IMR-90 (cell line): ENCODE results near the gene KLK11. TPM values are rescaled to one million over a fixed set of nuclear protein-coding genes. Genes with fewer than 3 reads are reported as not detected.

Experiments used
- ATAC-seq: fragments of 200-7000 bp; cut with Tn5 transposase; 2 replicates; pipeline ENCODE4 v1.9.1; 2020; ENCODE audit warnings: low read depth, mild to moderate bottlenecking, moderate library complexity
- BruUV-seq: library from RNA; stranded (reverse); fragments of 400-500 nt; replicated peaks from 2 replicates; lab custom pipeline; 2021; lab: Mats Ljungman, UMichigan
- CTCF ChIA-PET: fragments of 300-600 bp; formaldehyde crosslinking; extraction: SDS; loops from one replicate; lab custom pipeline; 2021; ENCODE audit warnings: antibody characterized with exemption; lab: Yijun Ruan, JAX
- POLR2A ChIA-PET: fragments of 300-600 bp; sonication (Branson Sonifier 250); formaldehyde crosslinking; loops from one replicate; lab custom pipeline; 2022; ENCODE audit warnings: antibody characterized with exemption; ENCODE audit not compliant: unreplicated experiment; lab: Charles Lee
- DNase-seq: peaks from one replicate; pipeline ENCODE4 v3.0.0; 2013
- H2AFZ ChIP-seq: replicated peaks from 2 replicates; pipeline ENCODE3; 2013; ENCODE audit warnings: low read length, mild to moderate bottlenecking; ENCODE audit not compliant: poor library complexity
- H2AK5ac ChIP-seq: 2 replicates; pipeline ENCODE4 v1.6.1; 2013; ENCODE audit warnings: low read depth, low read length, inconsistent platforms
- H2AK9ac ChIP-seq: replicated peaks from 2 replicates; pipeline ENCODE3; 2013; ENCODE audit warnings: mild to moderate bottlenecking, low read depth, low read length, moderate library complexity; ENCODE audit not compliant: poor library complexity
- H2BK120ac ChIP-seq: 2 replicates; pipeline ENCODE4 v1.6.1; 2013; ENCODE audit warnings: low read depth, low read length, inconsistent platforms
- H2BK15ac ChIP-seq: 3 replicates; pipeline ENCODE4 v1.6.1; 2013; ENCODE audit warnings: low read depth, low read length, inconsistent platforms
- H2BK20ac ChIP-seq: 2 replicates; pipeline ENCODE4 v1.6.1; 2013; ENCODE audit warnings: low read depth, mild to moderate bottlenecking, inconsistent platforms, low read length, moderate library complexity
- H2BK5ac ChIP-seq: 2 replicates; pipeline ENCODE4 v1.6.1; 2013; ENCODE audit warnings: mild to moderate bottlenecking, low read depth, low read length, inconsistent platforms; ENCODE audit not compliant: poor library complexity, severe bottlenecking
- H3K14ac ChIP-seq: replicated peaks from 2 replicates; pipeline ENCODE4 v1.6.1; 2013; ENCODE audit warnings: low read depth, low read length, inconsistent platforms
- H3K18ac ChIP-seq: 2 replicates; pipeline ENCODE4 v1.6.1; 2013; ENCODE audit warnings: low read depth, low read length, control low read depth
- H3K23ac ChIP-seq: 2 replicates; pipeline ENCODE4 v1.6.1; 2013; ENCODE audit warnings: low read depth, low read length, inconsistent platforms
- H3K27ac ChIP-seq: 2 replicates; pipeline ENCODE4 v1.5.1; 2013; ENCODE audit warnings: mild to moderate bottlenecking, control low read depth, low read length; ENCODE audit not compliant: insufficient read depth
- H3K27me3 ChIP-seq: 2 replicates; pipeline ENCODE4 v1.6.1; 2013; ENCODE audit warnings: low read length; ENCODE audit not compliant: control insufficient read depth, insufficient read depth
- H3K36me3 ChIP-seq: 2 replicates; pipeline ENCODE4 v1.6.1; 2013; ENCODE audit warnings: low read length, mixed read lengths; ENCODE audit not compliant: control insufficient read depth, insufficient read depth
- H3K4ac ChIP-seq: 2 replicates; pipeline ENCODE4 v1.6.1; 2013; ENCODE audit warnings: low read depth, low read length, inconsistent platforms
- H3K4me1 ChIP-seq: 2 replicates; pipeline ENCODE4 v1.6.1; 2013; ENCODE audit warnings: low read length, mixed read lengths; ENCODE audit not compliant: control insufficient read depth, insufficient read depth
- H3K4me2 ChIP-seq: 2 replicates; pipeline ENCODE4 v1.6.1; 2013; ENCODE audit warnings: low read depth, mild to moderate bottlenecking, control low read depth, low read length, moderate library complexity
- H3K4me3 ChIP-seq: 2 replicates; pipeline ENCODE4 v1.5.1; 2013; ENCODE audit warnings: low read depth, mild to moderate bottlenecking, control low read depth, low read length, moderate library complexity; ENCODE audit not compliant: insufficient read depth
- H3K56ac ChIP-seq: 2 replicates; pipeline ENCODE4 v1.6.1; 2013; ENCODE audit warnings: low read length, inconsistent platforms; ENCODE audit not compliant: insufficient read depth; ENCODE audit errors: extremely low read depth
- H3K79me1 ChIP-seq, 2 experiments: 2 replicates each; pipeline ENCODE4 v1.6.1; 2013; ENCODE audit warnings: low read length in 2 of 2, inconsistent platforms in 1 of 2, low read depth in 1 of 2
- H3K9ac ChIP-seq: 2 replicates; pipeline ENCODE4 v1.6.1; 2013; ENCODE audit warnings: low read depth, low read length, control low read depth
- H3K9me1 ChIP-seq: 2 replicates; pipeline ENCODE4 v1.6.1; 2013; ENCODE audit warnings: low read length, inconsistent platforms; ENCODE audit not compliant: insufficient read depth
- H3K9me3 ChIP-seq: 2 replicates; pipeline ENCODE4 v1.6.1; 2013; ENCODE audit warnings: low read length; ENCODE audit not compliant: control insufficient read depth, insufficient read depth
- H4K20me1 ChIP-seq: 2 replicates; pipeline ENCODE4 v1.6.1; 2013; ENCODE audit warnings: low read length, inconsistent platforms; ENCODE audit not compliant: insufficient read depth
- H4K5ac ChIP-seq: 2 replicates; pipeline ENCODE4 v1.6.1; 2013; ENCODE audit warnings: mild to moderate bottlenecking, low read depth, low read length, control low read depth
- H4K8ac ChIP-seq, 2 experiments: 2 replicates each; pipeline ENCODE4 v1.6.1; 2013; ENCODE audit warnings: low read depth in 2 of 2, low read length in 2 of 2, control low read depth in 1 of 2, inconsistent platforms in 1 of 2
- H4K91ac ChIP-seq: 2 replicates; pipeline ENCODE4 v1.6.1; 2013; ENCODE audit warnings: low read depth, low read length, inconsistent platforms; ENCODE audit not compliant: insufficient read depth
- BHLHE40 ChIP-seq: fragments of 150-350 bp; IDR thresholded peaks from 2 replicates; pipeline ENCODE4 v1.6.1; 2016; ENCODE audit warnings: mild to moderate bottlenecking, low read depth, low read length
- CEBPB ChIP-seq: IDR thresholded peaks from 2 replicates; pipeline ENCODE4 v1.6.1; 2012; ENCODE audit warnings: low read depth, low read length, improper control_type of control experiment
- CHD1 ChIP-seq: IDR thresholded peaks from 2 replicates; pipeline ENCODE4 v1.6.1; 2012; ENCODE audit warnings: low read depth, low read length, improper control_type of control experiment
- CTCF ChIP-seq: conservative IDR thresholded peaks from 2 replicates; pipeline ENCODE4 v1.5.1; 2012; ENCODE audit warnings: mild to moderate bottlenecking, low read depth, low read length, improper control_type of control experiment
- ELK1 ChIP-seq: fragments of 150-350 bp; IDR thresholded peaks from 2 replicates; pipeline ENCODE4 v1.6.1; 2016; ENCODE audit warnings: low read depth, mild to moderate bottlenecking, low read length, moderate library complexity, borderline replicate concordance
- MAFK ChIP-seq: IDR thresholded peaks from 2 replicates; pipeline ENCODE4 v1.6.1; 2012; ENCODE audit warnings: low read depth, low read length, improper control_type of control experiment
- MAZ ChIP-seq: IDR thresholded peaks from 2 replicates; pipeline ENCODE4 v1.6.1; 2012; ENCODE audit warnings: low read depth, mild to moderate bottlenecking, low read length, improper control_type of control experiment, moderate library complexity, borderline replicate concordance
- MXI1 ChIP-seq: IDR thresholded peaks from 2 replicates; pipeline ENCODE4 v1.6.1; 2012; ENCODE audit warnings: low read depth, mild to moderate bottlenecking, low read length, moderate library complexity, borderline replicate concordance
- NFE2L2 ChIP-seq: fragments of 150-350 bp; IDR thresholded peaks from 2 replicates; pipeline ENCODE4 v1.6.1; 2016; ENCODE audit warnings: low read depth, mild to moderate bottlenecking, low read length
- POLR2A ChIP-seq: IDR thresholded peaks from 2 replicates; pipeline ENCODE4 v1.6.1; 2012; ENCODE audit warnings: mild to moderate bottlenecking, low read depth, low read length
- RAD21 ChIP-seq: IDR thresholded peaks from 2 replicates; pipeline ENCODE4 v1.6.1; 2012; ENCODE audit warnings: low read length, improper control_type of control experiment
- RFX5 ChIP-seq: IDR thresholded peaks from 2 replicates; pipeline ENCODE4 v1.8.0; 2012; ENCODE audit warnings: low read depth, mild to moderate bottlenecking, low read length, moderate library complexity
- SMC3 ChIP-seq: fragments of 150-350 bp; IDR thresholded peaks from 2 replicates; pipeline ENCODE4 v1.6.1; 2016; ENCODE audit warnings: low read depth, mild to moderate bottlenecking, antibody characterized with exemption, low read length, moderate library complexity
- WGBS, 2 experiments: methylation state at CpG; one replicate each; pipeline versions ENCODE4 v1.1.5 to v1.1.7; 2013; ENCODE audit warnings: missing lambda C conversion rate in 2 of 2; ENCODE audit not compliant: insufficient read length in 1 of 2; ENCODE audit errors: extremely low coverage in 2 of 2; 5-methylcytosine and 5-hydroxymethylcytosine counted together
- dilution Hi-C: fragments of 300-500 bp; cut with HindIII; formaldehyde crosslinking; loops from one replicate; pipeline ENCODE4 v1.14.3; 2018; ENCODE audit warnings: low sequenced_read_pairs; ENCODE audit not compliant: unreplicated experiment
- in situ Hi-C: fragments of 300-500 bp; cut with MboI; formaldehyde crosslinking; loops from 3 replicates; pipeline ENCODE4 v1.14.3; 2019; ENCODE audit warnings: low sequenced_read_pairs, inconsistent platforms, mixed read lengths
- intact Hi-C: fragments of 100-400 bp; cut with micrococcal nuclease; formaldehyde crosslinking; loops from 2 replicates; pipeline ENCODE4 v1.10.0; 2022
- polyA plus RNA-seq, 3 experiments: library from polyadenylated mRNA; depleted of rRNA; stranded (reverse); fragments of >200 nt; gene quantifications; 2 replicates each; pipeline ENCODE4 v1.2.3, GENCODE V29; 2012; ENCODE audit warnings: low replicate concordance in 1 of 3
- total RNA-seq: library from RNA; depleted of rRNA; stranded (reverse); fragments of >200 nt; gene quantifications from 2 replicates; pipeline ENCODE4 v1.2.3, GENCODE V29; 2012

Gene KLK11
- total and polyA plus RNA-seq, 2 of the 4 experiments (the other 2 are of a cell fraction): not detected

GRCh38 chr19:51071095-51071405, 44.6 kb upstream of the KLK11 start:
- no peak overlapping the region for H3K4me3 ChIP-seq
- H3K9ac ChIP-seq: no peak overlapping the region
- dilution Hi-C loops: no loop called here
- H3K27me3 ChIP-seq: no peaks in the 10 kb centered on the region
- H4K5ac ChIP-seq: no peak overlapping the region
- H3K9me1 ChIP-seq: no peaks in the 10 kb centered on the region
- in situ Hi-C loops: no loop called here
- no peak overlapping the region for H2BK20ac ChIP-seq
- H2BK5ac ChIP-seq: no peak overlapping the region
- H3K4me1 ChIP-seq: no peaks in the 10 kb centered on the region
- WGBS, 2 experiments: no CpG with 5 or more reads among the region's 4 CpGs
- H3K18ac ChIP-seq: no peak overlapping the region
- DNase-seq (no peak), ATAC-seq (no peak)
- no peak overlapping the region for H2AK5ac ChIP-seq
- no peaks in the 10 kb centered on the region for H3K79me1 ChIP-seq
- H3K56ac ChIP-seq: no peak overlapping the region
- no peaks in the 10 kb centered on the region; the same call in 1 of the 2 replicates for H3K9me3 ChIP-seq
- no peak overlapping the region for H3K4ac ChIP-seq
- no peak overlapping the region for H3K23ac ChIP-seq
- H2AFZ ChIP-seq: no peak overlapping the region
- BruUV-seq: no TSS peak
- ChIA-PET POLR2A (no interaction called here), CTCF (no interaction called here)
- intact Hi-C loops: no loop called here
- no peak overlapping the region for H3K27ac ChIP-seq
- no peak overlapping the region for H2BK120ac ChIP-seq
- H4K8ac ChIP-seq: no peak overlapping the region
- no peaks in the 10 kb centered on the region for H4K20me1 ChIP-seq
- H2AK9ac ChIP-seq: no peak overlapping the region
- no peaks in the 10 kb centered on the region for H3K36me3 ChIP-seq
- TF ChIP-seq SMC3: no peak
- TF ChIP-seq POLR2A: no peak
- TF ChIP-seq RAD21: no peak
- no peak for TF ChIP-seq BHLHE40
- TF ChIP-seq RFX5: no peak
- TF ChIP-seq ELK1: no peak
- no peak for TF ChIP-seq CEBPB
- no peak for TF ChIP-seq CTCF
- no peak for TF ChIP-seq CHD1
- no peak for TF ChIP-seq MAZ
- no peak for TF ChIP-seq MXI1
- TF ChIP-seq MAFK: no peak
- no peak for TF ChIP-seq NFE2L2
- no peak overlapping the region for H3K4me2 ChIP-seq
- H4K91ac ChIP-seq: no peak overlapping the region
- H3K14ac ChIP-seq: no peak overlapping the region
- no peak overlapping the region for H2BK15ac ChIP-seq
